Right lobe of liver (tissue), 4 donors: ENCODE measurements around the gene TULP1.

ENCODE experiments used
- CTCF ChIP-seq, 4 donors: fragments of 200-600 bp in 3 of 4; fragments of 450-650 bp in 1 of 4; IDR thresholded peaks; one replicate each; pipeline versions ENCODE4 v1.5.1 to v1.8.0; 2016 to 2022; ENCODE audit warnings: antibody characterized with exemption in 4 of 4, mild to moderate bottlenecking in 2 of 4
- POLR2A ChIP-seq: fragments of 450-650 bp; IDR thresholded peaks from one replicate; pipeline ENCODE4 v1.6.1; 2017; ENCODE audit warnings: antibody characterized with exemption, mild to moderate bottlenecking
- donor health status: DM: no; HTN: no; CAD: no.
- donor health status: DM: no; HTN: no; CAD: no.
- donor health status: DM: no; HTN: yes; CAD: no.

GRCh38 chr6:35501784-35502183 is 10.9 kb downstream of the TULP1 start:
- no peak for TF ChIP-seq CTCF (IDR thresholded peaks at IDR 0.05)
- TF ChIP-seq POLR2A = no peak
